ENCODE data around the gene TFPT. TPM values are rescaled to one million over a fixed set of nuclear protein-coding genes. Genes with fewer than 3 reads are reported as not detected.

The TFPT gene
- total and polyA plus RNA-seq, 10 of the 15 experiments (the other 5 are each of a cell fraction or from before 2014, with no cell fraction given) = 1.7 to 40.2 (median 25.6) TPM

DNA sequence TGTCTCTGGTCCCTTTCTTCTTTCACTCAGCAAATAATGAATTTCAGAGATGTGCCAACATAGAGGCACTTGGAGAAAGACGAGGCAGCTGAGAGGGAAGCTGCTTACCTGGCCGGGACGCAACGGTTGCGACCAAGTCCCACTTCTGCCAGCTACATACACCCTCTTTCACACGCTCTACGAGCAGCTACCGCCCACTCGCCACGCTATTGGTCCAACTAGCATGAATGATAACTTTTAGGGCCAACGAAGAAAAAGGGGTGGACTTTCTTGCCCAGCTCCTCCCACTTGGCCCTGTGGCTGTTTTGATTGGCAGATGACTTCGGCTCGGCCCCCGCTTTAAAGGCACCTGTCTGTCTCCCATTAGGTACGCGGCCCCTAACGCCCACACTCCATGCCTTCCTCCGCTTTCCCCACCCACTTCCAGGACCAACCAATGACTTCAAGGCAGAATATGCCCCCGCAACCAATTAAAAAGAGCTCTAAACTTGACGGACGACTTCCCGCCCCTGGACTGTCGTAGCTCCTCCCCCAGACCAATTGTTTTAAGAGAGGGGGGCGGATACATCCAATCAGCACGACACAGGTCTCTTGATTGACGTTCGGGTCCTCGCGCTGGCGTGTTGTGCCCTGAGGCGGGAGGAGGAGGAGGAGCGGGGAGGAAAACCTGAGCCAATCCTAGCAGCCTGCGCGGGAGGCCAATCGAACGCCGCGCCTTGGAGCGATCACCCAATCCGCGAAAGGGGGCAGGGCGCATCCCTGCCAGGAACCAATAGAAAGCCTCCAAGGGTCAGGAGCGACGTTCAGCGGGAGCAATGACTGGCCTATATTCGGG is 21.6 kb upstream of the TFPT start (continued):
- TF ChIP-seq, protein P1, sequence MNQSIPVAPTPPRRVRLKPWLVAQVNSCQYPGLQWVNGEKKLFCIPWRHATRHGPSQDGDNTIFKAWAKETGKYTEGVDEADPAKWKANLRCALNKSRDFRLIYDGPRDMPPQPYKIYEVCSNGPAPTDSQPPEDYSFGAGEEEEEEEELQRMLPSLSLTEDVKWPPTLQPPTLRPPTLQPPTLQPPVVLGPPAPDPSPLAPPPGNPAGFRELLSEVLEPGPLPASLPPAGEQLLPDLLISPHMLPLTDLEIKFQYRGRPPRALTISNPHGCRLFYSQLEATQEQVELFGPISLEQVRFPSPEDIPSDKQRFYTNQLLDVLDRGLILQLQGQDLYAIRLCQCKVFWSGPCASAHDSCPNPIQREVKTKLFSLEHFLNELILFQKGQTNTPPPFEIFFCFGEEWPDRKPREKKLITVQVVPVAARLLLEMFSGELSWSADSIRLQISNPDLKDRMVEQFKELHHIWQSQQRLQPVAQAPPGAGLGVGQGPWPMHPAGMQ (IDR thresholded peaks at IDR 0.05; ENCODE audit: borderline replicate concordance) = no peak
- TF ChIP-seq PML (IDR thresholded peaks at IDR 0.05; ENCODE audit: low read length) = no peak
- TF ChIP-seq BACH1 (IDR thresholded peaks at IDR 0.05; ENCODE audit: borderline replicate concordance) = 0 out of 2 replicates have a peak, but pooled peaks have one; percentile 12
- no peak for TF ChIP-seq RAD51 (IDR thresholded peaks at IDR 0.05)
- no peak for TF ChIP-seq ZNF217 (IDR thresholded peaks at IDR 0.05)
- no peak for TF ChIP-seq ZNF622 (IDR thresholded peaks at IDR 0.05)
- TF ChIP-seq ETV6 (conservative IDR thresholded peaks at IDR 0.05 in 1 of 2, IDR thresholded peaks at IDR 0.05 in 1 of 2; ENCODE audit: borderline replicate concordance in 1 of 2, low read depth in 1 of 2) = no peak
- TF ChIP-seq, protein P2, sequence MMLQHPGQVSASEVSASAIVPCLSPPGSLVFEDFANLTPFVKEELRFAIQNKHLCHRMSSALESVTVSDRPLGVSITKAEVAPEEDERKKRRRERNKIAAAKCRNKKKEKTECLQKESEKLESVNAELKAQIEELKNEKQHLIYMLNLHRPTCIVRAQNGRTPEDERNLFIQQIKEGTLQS (IDR thresholded peaks at IDR 0.05; ENCODE audit: borderline replicate concordance, extremely low read depth, low read depth, low read length) = no peak
- TF ChIP-seq KLF5 (IDR thresholded peaks at IDR 0.05; ENCODE audit: partially characterized antibody) = peak; percentile 90
- TF ChIP-seq TBL1XR1 (IDR thresholded peaks at IDR 0.05; ENCODE audit: low read depth, low read length) = no peak
- no peak for TF ChIP-seq NR2C2 (IDR thresholded peaks at IDR 0.05; ENCODE audit: borderline replicate concordance, control insufficient read depth, insufficient read length, low read depth)
- TF ChIP-seq, protein P3, sequence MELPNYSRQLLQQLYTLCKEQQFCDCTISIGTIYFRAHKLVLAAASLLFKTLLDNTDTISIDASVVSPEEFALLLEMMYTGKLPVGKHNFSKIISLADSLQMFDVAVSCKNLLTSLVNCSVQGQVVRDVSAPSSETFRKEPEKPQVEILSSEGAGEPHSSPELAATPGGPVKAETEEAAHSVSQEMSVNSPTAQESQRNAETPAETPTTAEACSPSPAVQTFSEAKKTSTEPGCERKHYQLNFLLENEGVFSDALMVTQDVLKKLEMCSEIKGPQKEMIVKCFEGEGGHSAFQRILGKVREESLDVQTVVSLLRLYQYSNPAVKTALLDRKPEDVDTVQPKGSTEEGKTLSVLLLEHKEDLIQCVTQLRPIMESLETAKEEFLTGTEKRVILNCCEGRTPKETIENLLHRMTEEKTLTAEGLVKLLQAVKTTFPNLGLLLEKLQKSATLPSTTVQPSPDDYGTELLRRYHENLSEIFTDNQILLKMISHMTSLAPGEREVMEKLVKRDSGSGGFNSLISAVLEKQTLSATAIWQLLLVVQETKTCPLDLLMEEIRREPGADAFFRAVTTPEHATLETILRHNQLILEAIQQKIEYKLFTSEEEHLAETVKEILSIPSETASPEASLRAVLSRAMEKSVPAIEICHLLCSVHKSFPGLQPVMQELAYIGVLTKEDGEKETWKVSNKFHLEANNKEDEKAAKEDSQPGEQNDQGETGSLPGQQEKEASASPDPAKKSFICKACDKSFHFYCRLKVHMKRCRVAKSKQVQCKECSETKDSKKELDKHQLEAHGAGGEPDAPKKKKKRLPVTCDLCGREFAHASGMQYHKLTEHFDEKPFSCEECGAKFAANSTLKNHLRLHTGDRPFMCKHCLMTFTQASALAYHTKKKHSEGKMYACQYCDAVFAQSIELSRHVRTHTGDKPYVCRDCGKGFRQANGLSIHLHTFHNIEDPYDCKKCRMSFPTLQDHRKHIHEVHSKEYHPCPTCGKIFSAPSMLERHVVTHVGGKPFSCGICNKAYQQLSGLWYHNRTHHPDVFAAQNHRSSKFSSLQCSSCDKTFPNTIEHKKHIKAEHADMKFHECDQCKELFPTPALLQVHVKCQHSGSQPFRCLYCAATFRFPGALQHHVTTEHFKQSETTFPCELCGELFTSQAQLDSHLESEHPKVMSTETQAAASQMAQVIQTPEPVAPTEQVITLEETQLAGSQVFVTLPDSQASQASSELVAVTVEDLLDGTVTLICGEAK (IDR thresholded peaks at IDR 0.05; ENCODE audit: borderline replicate concordance) = peak; percentile 58; the same call in 1 of the 2 replicates
- peak; percentile 94 for TF ChIP-seq DPF2 (IDR thresholded peaks at IDR 0.05)
- TF ChIP-seq BRCA1 (IDR thresholded peaks at IDR 0.05; ENCODE audit: low read depth, low read length) = no peak
- no peak for TF ChIP-seq BCL11A (IDR thresholded peaks at IDR 0.05; ENCODE audit: low read depth, low read length)
- TF ChIP-seq, protein P4, sequence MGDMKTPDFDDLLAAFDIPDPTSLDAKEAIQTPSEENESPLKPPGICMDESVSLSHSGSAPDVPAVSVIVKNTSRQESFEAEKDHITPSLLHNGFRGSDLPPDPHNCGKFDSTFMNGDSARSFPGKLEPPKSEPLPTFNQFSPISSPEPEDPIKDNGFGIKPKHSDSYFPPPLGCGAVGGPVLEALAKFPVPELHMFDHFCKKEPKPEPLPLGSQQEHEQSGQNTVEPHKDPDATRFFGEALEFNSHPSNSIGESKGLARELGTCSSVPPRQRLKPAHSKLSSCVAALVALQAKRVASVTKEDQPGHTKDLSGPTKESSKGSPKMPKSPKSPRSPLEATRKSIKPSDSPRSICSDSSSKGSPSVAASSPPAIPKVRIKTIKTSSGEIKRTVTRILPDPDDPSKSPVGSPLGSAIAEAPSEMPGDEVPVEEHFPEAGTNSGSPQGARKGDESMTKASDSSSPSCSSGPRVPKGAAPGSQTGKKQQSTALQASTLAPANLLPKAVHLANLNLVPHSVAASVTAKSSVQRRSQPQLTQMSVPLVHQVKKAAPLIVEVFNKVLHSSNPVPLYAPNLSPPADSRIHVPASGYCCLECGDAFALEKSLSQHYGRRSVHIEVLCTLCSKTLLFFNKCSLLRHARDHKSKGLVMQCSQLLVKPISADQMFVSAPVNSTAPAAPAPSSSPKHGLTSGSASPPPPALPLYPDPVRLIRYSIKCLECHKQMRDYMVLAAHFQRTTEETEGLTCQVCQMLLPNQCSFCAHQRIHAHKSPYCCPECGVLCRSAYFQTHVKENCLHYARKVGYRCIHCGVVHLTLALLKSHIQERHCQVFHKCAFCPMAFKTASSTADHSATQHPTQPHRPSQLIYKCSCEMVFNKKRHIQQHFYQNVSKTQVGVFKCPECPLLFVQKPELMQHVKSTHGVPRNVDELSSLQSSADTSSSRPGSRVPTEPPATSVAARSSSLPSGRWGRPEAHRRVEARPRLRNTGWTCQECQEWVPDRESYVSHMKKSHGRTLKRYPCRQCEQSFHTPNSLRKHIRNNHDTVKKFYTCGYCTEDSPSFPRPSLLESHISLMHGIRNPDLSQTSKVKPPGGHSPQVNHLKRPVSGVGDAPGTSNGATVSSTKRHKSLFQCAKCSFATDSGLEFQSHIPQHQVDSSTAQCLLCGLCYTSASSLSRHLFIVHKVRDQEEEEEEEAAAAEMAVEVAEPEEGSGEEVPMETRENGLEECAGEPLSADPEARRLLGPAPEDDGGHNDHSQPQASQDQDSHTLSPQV (IDR thresholded peaks at IDR 0.05) = no peak

Data from GM12878 (cell line).